MCF 10A (cell line): Measurements from ENCODE around the gene NAV3. TPM values are rescaled to one million over a fixed set of nuclear protein-coding genes. Genes with fewer than 3 reads are reported as not detected.

Experiments used
- BruUV-seq: library from RNA; stranded (reverse); fragments of 400-500 nt; replicated peaks from 2 replicates; lab custom pipeline; 2021; lab: Mats Ljungman, UMichigan
- CTCF ChIA-PET: fragments of 300-600 bp; sonication (Branson Sonifier 250); formaldehyde crosslinking; extraction: SDS; loops from one replicate; lab custom pipeline; 2021; ENCODE audit warnings: antibody characterized with exemption, inconsistent platforms; lab: Yijun Ruan, JAX
- POLR2A ChIA-PET: fragments of 300-600, 350-650 bp; sonication (Branson Sonifier 250); formaldehyde crosslinking; extraction: SDS; loops from one replicate; lab custom pipeline; 2020; ENCODE audit warnings: antibody characterized with exemption, inconsistent platforms; lab: Yijun Ruan, JAX
- DNase-seq: peaks from one replicate; pipeline ENCODE4 v3.0.0-alpha.2; 2018; ENCODE audit not compliant: unreplicated experiment
- H3K27ac Mint-ChIP-seq: one replicate; pipeline ENCODE4 v1.8.0; 2022; ENCODE audit warnings: mild to moderate bottlenecking, low read depth, mixed read lengths; ENCODE audit not compliant: unreplicated experiment
- H3K27me3 Mint-ChIP-seq: one replicate; pipeline ENCODE4 v1.8.0; 2022; ENCODE audit warnings: mixed read lengths; ENCODE audit not compliant: insufficient read depth, unreplicated experiment
- H3K36me3 Mint-ChIP-seq: one replicate; pipeline ENCODE4 v1.8.0; 2022; ENCODE audit warnings: mild to moderate bottlenecking, moderate library complexity, mixed read lengths; ENCODE audit not compliant: insufficient read depth, unreplicated experiment
- H3K4me1 Mint-ChIP-seq: one replicate; pipeline ENCODE4 v1.8.0; 2022; ENCODE audit warnings: mixed read lengths; ENCODE audit not compliant: insufficient read depth, unreplicated experiment
- H3K4me3 Mint-ChIP-seq: one replicate; pipeline ENCODE4 v1.8.0; 2022; ENCODE audit warnings: mild to moderate bottlenecking, moderate library complexity, mixed read lengths; ENCODE audit not compliant: unreplicated experiment
- H3K9me3 Mint-ChIP-seq: one replicate; pipeline ENCODE4 v1.8.0; 2022; ENCODE audit warnings: mixed read lengths; ENCODE audit not compliant: unreplicated experiment
- CTCF ChIP-seq: fragments of 200-600 bp; IDR thresholded peaks from one replicate; pipeline ENCODE4 v1.8.0; 2022; ENCODE audit warnings: antibody characterized with exemption, mild to moderate bottlenecking; ENCODE audit not compliant: unreplicated experiment
- intact Hi-C: fragments of 100-400 bp; cut with micrococcal nuclease; formaldehyde crosslinking; loops from 2 replicates; pipeline ENCODE4 v1.14.1; 2022
- total RNA-seq: library from RNA; stranded (reverse); gene quantifications from 2 replicates; pipeline ENCODE4 v1.2.3, GENCODE V29; 2022

NAV3 gene
- total RNA-seq, 1 experiment from 2014 or later: 7.1 TPM

DNA sequence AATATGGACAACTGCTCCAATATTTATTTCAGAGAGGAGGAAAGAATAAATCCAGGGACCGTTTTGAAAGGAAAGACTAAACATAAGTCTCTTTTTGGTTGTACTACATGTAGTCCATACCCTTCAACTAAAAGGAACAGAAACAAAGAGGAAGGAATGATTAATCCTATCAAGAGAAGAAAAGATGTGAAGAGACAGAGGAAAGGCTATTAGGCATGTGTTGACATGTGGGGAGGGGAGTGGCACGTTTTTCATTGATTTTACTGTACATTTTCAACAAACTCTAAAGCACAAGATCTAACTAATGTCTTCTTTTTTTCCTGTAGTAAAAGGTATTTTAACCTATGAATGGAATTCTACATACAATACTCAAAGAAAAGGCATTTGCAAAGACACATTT lies 85.6 kb downstream of the NAV3 start:
- H3K27me3 Mint-ChIP-seq: no peaks in the 10 kb centered on the region
- H3K9me3 Mint-ChIP-seq: no peaks in the 10 kb centered on the region
- H3K27ac Mint-ChIP-seq: no peak overlapping the region
- H3K4me1 Mint-ChIP-seq: no peaks in the 10 kb centered on the region
- CTCF ChIA-PET: interaction anchor here (2.1 kb wide), 1 partner anchor 9 kb away, joined by 12 read pairs; no protein-coding TSS in a partner anchor
- H3K36me3 Mint-ChIP-seq: no peaks in the 10 kb centered on the region
- no peak for DNase-seq
- BruUV-seq: no TSS peak
- POLR2A ChIA-PET: no interaction called here
- intact Hi-C loops: no loop called here
- H3K4me3 Mint-ChIP-seq: no peak overlapping the region
- TF ChIP-seq CTCF: no peak

DNA sequence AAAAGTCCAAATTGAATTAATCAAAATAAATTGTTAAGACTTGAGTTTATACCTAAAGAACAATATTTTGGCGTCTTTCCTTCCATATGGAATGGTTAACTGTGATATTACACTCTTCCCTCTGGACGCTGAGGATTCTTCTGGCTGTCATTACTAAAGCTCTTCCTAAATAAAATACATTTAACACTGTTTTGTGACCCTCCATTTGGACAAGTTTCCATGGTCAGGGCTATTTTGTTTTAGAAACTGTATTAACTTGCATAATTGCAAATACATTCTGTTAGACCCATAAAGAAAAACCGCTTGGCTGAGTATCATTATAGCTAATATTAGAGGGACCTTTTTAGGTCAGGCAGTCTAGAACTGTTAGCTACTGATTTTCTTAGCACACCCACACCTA lies 87.4 kb downstream of the NAV3 start:
- ChIA-PET POLR2A (no interaction called here), CTCF (interaction anchor here (0.6 to 1.6 kb wide), 6 partner anchors 10 to 831 kb away, joined by 3 to 4 read pairs (median 4); no protein-coding TSS in a partner anchor)
- intact Hi-C loops: no loop called here

DNA sequence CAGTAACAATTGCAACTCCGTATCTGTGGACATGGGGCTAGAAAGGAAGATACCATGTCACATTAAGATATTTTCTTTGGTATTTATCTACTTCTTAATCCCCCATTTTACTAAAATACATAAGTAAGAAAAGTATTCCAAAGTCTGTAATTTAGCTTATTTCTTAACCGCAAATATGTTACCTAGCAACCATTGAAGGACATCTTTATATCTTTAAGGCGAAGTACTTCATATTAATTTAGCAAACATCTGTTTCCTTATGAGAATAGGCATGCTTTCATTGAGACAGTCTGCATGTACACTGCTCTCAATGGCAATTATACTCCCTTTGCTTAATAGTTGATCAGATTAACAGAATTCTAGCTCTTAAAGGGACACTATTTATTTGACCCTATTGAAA lies 88.8 kb downstream of the NAV3 start:
- Mint-ChIP-seq H3K27ac (no peak overlapping the region), H3K36me3 (no peaks in the 10 kb centered on the region), H3K27me3 (no peaks in the 10 kb centered on the region), H3K9me3 (no peaks in the 10 kb centered on the region), H3K4me1 (no peaks in the 10 kb centered on the region), H3K4me3 (no peak overlapping the region)
- BruUV-seq: no TSS peak
- intact Hi-C loops: no loop called here
- DNase-seq: no peak
- no peak for TF ChIP-seq CTCF
- CTCF ChIA-PET: interaction anchor here (1.0 to 1.6 kb wide), 3 partner anchors 12 to 234 kb away, joined by 3 to 4 read pairs (median 3); no protein-coding TSS in a partner anchor
- POLR2A ChIA-PET: no interaction called here

More for the DNA sequence above, 87.4 kb downstream of the NAV3 start:
- Mint-ChIP-seq H3K4me1 (no peaks in the 10 kb centered on the region), H3K4me3 (no peak overlapping the region), H3K27ac (no peak overlapping the region), H3K36me3 (no peaks in the 10 kb centered on the region), H3K9me3 (no peaks in the 10 kb centered on the region), H3K27me3 (no peaks in the 10 kb centered on the region)
- no peak for TF ChIP-seq CTCF
- BruUV-seq: no TSS peak
- DNase-seq: no peak

GRCh38 chr12:77923882-77924281 lies 93.2 kb downstream of the NAV3 start:
- Mint-ChIP-seq H3K4me3 (no peak overlapping the region), H3K36me3 (no peaks in the 10 kb centered on the region)

More at GRCh38 chr12:77923882-77924281, 93.2 kb downstream of the NAV3 start:
- Mint-ChIP-seq H3K27me3 (no peaks in the 10 kb centered on the region), H3K27ac (no peak overlapping the region), H3K4me1 (no peaks in the 10 kb centered on the region), H3K9me3 (no peaks in the 10 kb centered on the region)
- intact Hi-C loops: loop anchor here (10.0 kb wide), 1 partner anchor 869 kb away; no protein-coding TSS in a partner anchor
- ChIA-PET CTCF (interaction anchor here (0.5 to 7.3 kb wide), 16 partner anchors 11 to 1089 kb away, joined by 3 to 70 read pairs (median 5); no protein-coding TSS in a partner anchor), POLR2A (no interaction called here)
- no peak for TF ChIP-seq CTCF
- BruUV-seq: no TSS peak
- DNase-seq: no peak
